ENCODE data around the gene TPX2.

GRCh38 chr20:31842471-31843157 is 103.5 kb downstream of the TPX2 start:
- TF ChIP-seq EP300 (IDR thresholded peaks at IDR 0.05) (no peak), POLR2A (IDR thresholded peaks at IDR 0.05) (no peak), CTCF (IDR thresholded peaks at IDR 0.05) (no peak)
